HG02678 (cell line): ENCODE data around the gene FAR2.

Experiments
- ATAC-seq: cut with Tn5 transposase; IDR thresholded peaks from one replicate; pipeline ENCODE4 v1.9.1; 2021; ENCODE audit warnings: mild to moderate bottlenecking, moderate library complexity; ENCODE audit not compliant: unreplicated experiment

The FAR2 gene

GRCh38 chr12:29201746-29202145, 52.7 kb downstream of the FAR2 start:
- ATAC-seq, result no peak

GRCh38 chr12:29204521-29204920, 55.4 kb downstream of the FAR2 start:
- no peak for ATAC-seq

GRCh38 chr12:29207120-29207519, 58.0 kb downstream of the FAR2 start:
- ATAC-seq, result no peak

GRCh38 chr12:29208060-29208459, 59.0 kb downstream of the FAR2 start:
- no peak for ATAC-seq

DNA sequence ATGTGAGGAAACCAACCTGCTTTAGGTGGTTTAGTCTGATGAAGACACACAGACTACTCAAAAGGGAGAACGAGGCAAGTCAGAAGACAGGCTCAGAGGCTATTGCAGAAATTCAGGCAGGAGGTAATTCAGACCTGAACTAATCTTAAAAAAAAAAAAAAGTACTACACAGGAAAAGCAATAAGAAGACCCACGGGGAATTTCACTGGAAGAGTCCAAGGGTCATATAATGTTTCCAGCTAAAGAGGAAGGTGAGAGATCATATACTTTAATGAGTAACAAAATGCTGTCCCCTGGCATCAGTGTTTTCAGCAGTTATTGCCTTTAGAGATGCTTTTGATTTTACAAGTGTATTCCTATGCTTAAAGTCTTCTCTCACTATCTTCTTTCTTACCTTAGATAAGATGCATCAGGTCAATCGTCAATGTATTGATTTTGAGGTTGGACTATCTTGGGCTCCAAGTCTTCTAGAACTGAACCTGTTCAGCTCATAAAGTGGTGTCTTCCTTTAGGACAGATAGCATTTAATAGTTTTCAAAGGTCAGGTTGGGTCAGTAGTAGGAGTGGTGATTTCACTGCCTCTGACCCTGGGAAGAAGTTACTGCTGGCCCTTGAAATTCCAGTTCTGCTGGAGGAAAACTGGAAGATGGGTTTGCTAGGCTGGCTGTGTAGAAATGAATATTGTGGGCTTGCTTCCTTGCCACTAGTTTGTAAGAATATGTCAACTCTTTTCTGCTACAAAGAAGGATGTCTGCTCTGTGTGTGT, 60.0 kb downstream of the FAR2 start:
- ATAC-seq, result no peak

DNA sequence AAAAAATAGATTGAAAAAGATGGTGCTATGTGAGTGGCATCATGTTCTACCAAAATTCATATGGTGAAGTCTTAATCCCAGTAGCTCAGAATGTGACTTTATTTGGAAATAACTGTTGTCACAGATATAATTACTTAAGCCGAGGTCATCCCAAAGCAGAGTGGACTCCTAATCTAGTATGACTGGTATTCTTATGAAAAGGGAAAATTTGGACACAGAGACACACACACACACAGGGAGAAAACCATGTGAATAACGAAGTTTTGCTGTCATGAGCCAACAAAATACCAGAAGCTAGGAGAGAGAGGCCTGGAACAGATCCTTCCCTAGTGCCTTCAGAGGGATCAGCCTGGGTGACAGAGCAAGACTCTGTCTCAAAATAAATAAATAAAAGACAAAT, 62.6 kb downstream of the FAR2 start:
- no peak for ATAC-seq

GRCh38 chr12:29212682-29213403, 63.8 kb downstream of the FAR2 start:
- no peak for ATAC-seq

DNA sequence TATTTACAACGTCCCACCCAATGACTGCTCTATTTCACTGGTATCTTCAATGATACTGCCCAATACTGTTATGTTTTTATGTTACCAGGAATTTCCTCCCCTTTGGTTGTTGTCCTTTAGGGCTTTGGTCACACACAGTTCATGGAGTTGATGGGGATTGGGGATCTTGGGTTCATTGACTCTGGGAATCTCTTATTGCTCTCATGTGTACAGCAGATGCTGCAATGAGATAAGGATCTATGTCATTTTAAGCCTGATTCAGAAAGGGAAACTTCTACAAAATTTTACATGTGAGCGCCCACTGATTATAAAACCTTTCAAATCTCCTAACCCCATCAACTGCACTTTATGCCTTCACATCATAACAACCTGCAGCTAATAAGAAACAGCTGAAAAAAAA, 67.2 kb downstream of the FAR2 start:
- ATAC-seq, result no peak

DNA sequence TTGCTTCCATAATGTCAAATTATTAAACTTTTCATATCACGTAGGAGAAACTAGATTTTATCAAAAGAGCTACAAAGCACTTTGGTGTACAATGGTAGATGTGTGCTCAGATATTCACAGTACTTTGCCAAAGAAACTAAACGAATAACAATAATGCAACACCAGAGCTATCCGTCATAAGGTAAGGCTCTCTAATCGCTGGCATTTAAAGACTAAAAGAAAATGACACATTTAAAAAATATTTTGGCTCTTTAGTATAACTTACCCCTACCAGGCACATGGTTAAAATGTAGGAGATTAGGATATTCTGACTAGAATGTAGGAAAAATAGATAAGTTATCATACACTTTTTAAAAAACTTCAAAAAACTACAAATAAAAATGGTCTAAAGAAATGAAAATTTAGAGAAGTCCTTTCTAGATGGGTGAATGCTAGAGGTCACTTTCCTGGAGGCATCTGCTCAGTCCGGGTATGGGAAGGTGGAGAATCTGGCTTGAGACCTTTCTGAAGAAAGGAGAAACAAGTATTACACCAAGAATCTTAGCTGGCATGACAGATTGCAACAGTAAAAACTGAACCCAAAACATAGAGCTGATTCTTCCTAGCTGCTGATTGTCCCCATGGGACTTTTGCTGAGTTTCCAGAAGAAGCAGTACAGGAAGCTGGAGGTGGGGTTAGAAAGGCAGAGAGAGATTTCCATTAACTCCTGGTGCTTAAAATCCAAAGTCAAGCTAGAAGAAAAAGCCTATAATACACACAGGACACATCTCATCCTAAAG, 67.9 kb downstream of the FAR2 start:
- ATAC-seq, result no peak

GRCh38 chr12:29220632-29221336, 71.7 kb downstream of the FAR2 start:
- ATAC-seq, result no peak

GRCh38 chr12:29222200-29222599, 73.1 kb downstream of the FAR2 start:
- ATAC-seq, result no peak

DNA sequence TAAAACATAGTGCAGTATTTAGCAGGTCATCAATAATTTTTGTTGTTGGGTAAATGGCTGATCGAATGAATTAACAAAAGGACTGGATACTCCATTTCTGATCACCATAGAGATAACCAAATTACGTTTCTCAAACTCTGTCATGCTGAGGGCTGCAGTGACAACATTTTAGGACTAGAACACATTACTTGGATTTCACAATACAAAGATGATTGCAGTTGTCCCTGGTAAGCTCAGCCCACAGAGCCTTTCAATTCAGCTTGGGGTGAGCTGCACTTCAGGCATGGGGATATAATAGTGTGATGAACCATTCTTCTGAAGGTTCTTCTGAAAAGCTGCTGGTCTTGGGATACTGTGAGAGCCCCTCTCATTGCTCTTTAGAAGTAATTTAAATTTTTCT, 74.3 kb downstream of the FAR2 start:
- ATAC-seq, result no peak

DNA sequence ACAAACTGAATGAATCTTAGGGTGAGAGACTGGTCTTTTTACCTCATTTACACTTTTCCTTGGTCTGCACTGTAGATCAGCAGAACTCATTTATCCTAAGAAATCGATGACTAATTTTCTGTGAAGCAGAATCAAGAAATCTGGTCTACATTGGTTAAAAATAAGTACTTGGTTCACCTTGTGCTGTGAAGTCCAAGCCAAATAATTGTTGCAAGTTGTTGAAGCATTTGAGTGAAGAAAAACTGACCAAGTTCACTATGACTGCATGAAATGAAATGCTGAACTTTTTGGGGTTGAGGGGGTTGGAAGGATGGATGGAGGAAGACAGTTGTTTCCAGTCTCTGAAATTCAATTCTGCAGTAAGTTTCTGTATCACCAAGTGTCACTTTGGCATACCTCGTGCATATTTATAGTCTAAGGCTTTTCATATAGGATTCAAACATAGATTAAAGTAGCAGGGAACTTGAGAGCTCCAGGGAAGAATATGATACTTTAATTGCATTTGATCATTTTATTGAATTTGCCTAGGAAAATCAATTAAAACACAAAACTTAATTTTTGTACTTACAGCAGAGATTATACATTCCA, 75.0 kb downstream of the FAR2 start:
- ATAC-seq, result no peak

DNA sequence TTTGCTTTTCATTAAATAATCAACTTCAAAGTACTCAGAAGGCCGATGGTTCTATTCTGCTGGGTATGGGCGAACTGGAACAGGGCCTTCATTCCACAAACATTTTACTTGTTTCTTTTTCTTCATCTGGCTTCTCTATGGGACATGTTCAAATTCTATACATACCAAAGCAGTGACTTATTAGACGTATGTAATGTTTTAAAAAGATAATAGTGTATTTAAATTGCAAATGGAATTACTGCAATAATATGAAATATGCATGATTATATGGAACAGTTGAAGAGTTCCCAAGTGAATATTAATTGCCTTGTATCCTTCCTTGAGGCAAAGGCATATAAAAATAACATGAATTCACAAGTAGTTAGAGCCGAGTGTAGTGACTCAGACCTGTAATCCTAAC, 75.5 kb downstream of the FAR2 start:
- ATAC-seq, result no peak

GRCh38 chr12:29225834-29226233, 76.8 kb downstream of the FAR2 start:
- no peak for ATAC-seq

- ATAC-seq, result no peak
Observed at GRCh38 chr12:29226616-29227015, 77.5 kb downstream of the FAR2 start.

DNA sequence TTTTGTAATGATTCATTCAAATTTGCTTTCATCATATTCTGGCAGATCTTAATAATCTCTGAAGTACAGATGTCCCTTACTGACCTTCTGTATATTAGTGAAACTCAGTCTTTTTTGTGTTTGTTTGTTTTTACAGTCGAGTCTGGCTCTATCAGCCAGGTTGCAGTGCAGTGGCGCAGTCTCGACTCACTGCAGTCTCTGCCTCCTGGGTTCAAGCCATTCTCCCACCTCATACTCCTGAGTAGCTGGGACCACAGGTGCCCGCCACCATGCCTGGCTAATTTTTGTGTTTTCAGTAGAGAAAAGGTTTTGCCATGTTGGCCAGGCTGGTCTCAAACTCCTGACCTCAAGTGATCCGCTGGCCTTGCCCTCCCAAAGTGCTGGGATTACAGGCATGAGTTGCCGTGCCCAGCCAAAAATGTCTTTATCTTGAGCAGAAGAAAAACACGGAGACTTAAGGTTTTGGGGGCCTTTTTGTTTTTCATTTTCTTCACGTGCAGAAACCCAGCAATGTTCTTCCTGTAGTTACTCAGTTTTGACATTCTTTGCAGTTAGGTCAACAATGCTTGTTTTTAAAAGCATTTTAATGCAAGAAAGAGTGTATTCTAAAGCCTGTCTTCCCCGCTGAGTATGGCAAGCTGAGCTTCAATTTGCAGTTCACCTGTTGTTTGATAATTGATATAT, 79.5 kb downstream of the FAR2 start:
- no peak for ATAC-seq

DNA sequence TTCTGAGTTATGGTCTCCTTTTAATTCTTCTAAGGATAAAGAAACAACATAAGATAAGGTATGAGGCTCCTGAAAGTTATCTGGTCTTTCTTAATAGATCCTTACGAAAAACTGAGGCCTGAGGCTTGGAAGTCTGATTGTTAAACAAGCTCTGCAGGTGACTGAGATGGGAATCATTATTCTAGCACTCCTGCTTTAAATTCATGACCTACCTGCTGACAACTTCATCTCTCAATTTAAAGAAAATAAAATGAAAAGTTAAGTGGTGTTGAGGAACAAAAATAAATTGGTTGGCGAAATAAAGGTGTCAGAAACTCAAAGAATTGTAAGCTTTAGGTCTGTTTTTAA, 80.1 kb downstream of the FAR2 start:
- ATAC-seq, result no peak

GRCh38 chr12:29229937-29230336, 80.9 kb downstream of the FAR2 start:
- no peak for ATAC-seq

DNA sequence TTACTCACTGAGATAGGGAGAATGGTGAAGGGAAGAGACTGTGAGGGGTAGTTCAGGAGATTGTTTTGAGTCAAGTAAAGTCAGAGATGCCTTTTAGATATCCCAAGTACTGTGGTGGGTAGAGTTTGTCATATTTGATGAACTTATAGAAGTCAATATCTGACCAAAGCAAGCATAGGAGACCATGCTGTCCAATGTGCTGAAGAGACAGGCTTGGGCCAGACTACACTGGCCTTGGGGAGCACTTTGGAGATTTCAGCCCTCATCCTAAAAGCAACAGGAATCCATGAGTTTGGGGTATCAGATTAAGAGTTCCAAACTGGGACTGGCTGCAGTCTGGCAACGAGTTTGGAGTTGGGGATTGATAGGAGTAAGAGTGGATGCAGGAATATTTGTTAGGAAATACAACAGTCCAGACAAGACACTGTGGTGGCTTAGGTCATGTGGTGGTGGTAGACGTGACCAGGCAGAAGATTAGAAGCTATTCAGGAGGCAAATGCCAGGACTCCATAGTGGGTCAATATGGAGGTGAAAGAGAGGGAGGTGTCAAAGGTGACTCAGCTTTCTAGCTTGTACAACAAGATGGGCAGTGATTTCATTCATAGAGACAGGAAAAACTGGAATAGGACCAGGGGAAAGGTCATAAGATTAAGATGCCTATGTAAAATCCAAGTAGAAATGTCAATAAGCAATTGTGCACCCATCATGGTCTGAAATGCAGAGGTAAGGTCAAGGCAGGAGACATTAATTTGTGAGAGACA, 81.9 kb downstream of the FAR2 start:
- ATAC-seq, result no peak
